GM15510 (cell line): ENCODE measurements around the gene PLPP7.

ENCODE experiments used
- POLR2A ChIP-seq: IDR thresholded peaks from 3 replicates; pipeline ENCODE4 v1.6.1; 2011; ENCODE audit warnings: borderline replicate concordance; ENCODE audit not compliant: insufficient read length; ENCODE audit errors: extremely low read depth

The PLPP7 gene

GRCh38 chr9:131289301-131290035, at the start of gene PLPP7:
Gene PLPP7, plus strand, starts transcription at chr9:131289723. Its CDS starts 275 bp downstream, at chr9:131289998.
- TF ChIP-seq POLR2A = no peak

GRCh38 chr9:131240047-131240921, 49.2 kb upstream of the PLPP7 start:
- no peak for TF ChIP-seq POLR2A

GRCh38 chr9:131246618-131247017, 42.9 kb upstream of the PLPP7 start:
- no peak for TF ChIP-seq POLR2A

GRCh38 chr9:131252120-131252519, 37.4 kb upstream of the PLPP7 start:
- TF ChIP-seq POLR2A = no peak

- peak; percentile 26 for TF ChIP-seq POLR2A
These were observed 35.5 kb upstream of the PLPP7 start for GRCh38 chr9:131253891-131254491.

GRCh38 chr9:131254626-131255025, 34.9 kb upstream of the PLPP7 start:
- no peak for TF ChIP-seq POLR2A

- TF ChIP-seq POLR2A = no peak
These were observed 33.8 kb upstream of the PLPP7 start for GRCh38 chr9:131255676-131256197.

- TF ChIP-seq POLR2A = no peak
These were observed 32.1 kb upstream of the PLPP7 start for GRCh38 chr9:131257266-131258025.

GRCh38 chr9:131258186-131258585, 31.3 kb upstream of the PLPP7 start:
- no peak for TF ChIP-seq POLR2A

GRCh38 chr9:131258698-131259431, 30.7 kb upstream of the PLPP7 start:
- TF ChIP-seq POLR2A = no peak

- TF ChIP-seq POLR2A = no peak
These were observed 30.1 kb upstream of the PLPP7 start for GRCh38 chr9:131259432-131259898.

GRCh38 chr9:131259916-131260597, 29.5 kb upstream of the PLPP7 start:
- no peak for TF ChIP-seq POLR2A
